MM.1S (cell line): ENCODE results near the gene MYO5C.

Experiments
- DNase-seq: peaks from one replicate; pipeline ENCODE4 v3.0.0-alpha.2; 2015
- H2AFZ ChIP-seq: fragments of 300-600 bp; sonication (generic); 2 replicates; pipeline ENCODE4 v1.6.0; 2016; ENCODE audit warnings: antibody characterized with exemption, low read length
- H3F3A ChIP-seq: fragments of 300-600 bp; sonication (generic); 2 replicates; pipeline ENCODE4 v1.6.1; 2016; ENCODE audit warnings: mild to moderate bottlenecking, antibody characterized with exemption, low read length, moderate library complexity, mixed read lengths; ENCODE audit not compliant: insufficient read depth
- H3K27ac ChIP-seq: fragments of 300-600 bp; sonication (generic); 2 replicates; pipeline ENCODE4 v1.5.1; 2016; ENCODE audit warnings: mild to moderate bottlenecking, low read length
- H3K27me3 ChIP-seq: fragments of 300-600 bp; sonication (generic); replicated peaks from 2 replicates; pipeline ENCODE4 v1.6.0; 2016; ENCODE audit warnings: low read length; ENCODE audit not compliant: insufficient read depth
- H3K36me3 ChIP-seq: fragments of 300-600 bp; sonication (generic); replicated peaks from 2 replicates; pipeline ENCODE4 v1.6.1; 2016; ENCODE audit warnings: mild to moderate bottlenecking, low read length, mixed read lengths; ENCODE audit not compliant: insufficient read depth
- H3K4me1 ChIP-seq: fragments of 300-600 bp; sonication (generic); 2 replicates; pipeline ENCODE4 v1.6.1; 2016; ENCODE audit warnings: low read length, mixed read lengths
- H3K4me2 ChIP-seq: fragments of 300-600 bp; sonication (generic); 2 replicates; pipeline ENCODE4 v1.6.0; 2016; ENCODE audit warnings: low read depth, low read length
- H3K4me3 ChIP-seq: fragments of 300-600 bp; sonication (generic); 2 replicates; pipeline ENCODE4 v1.5.1; 2016; ENCODE audit warnings: low read length, mixed read lengths
- H3K79me2 ChIP-seq: fragments of 300-600 bp; sonication (generic); 2 replicates; pipeline ENCODE4 v1.6.1; 2016; ENCODE audit warnings: mixed run types, low read length, mixed read lengths
- H3K9ac ChIP-seq: fragments of 300-600 bp; sonication (generic); 2 replicates; pipeline ENCODE4 v1.6.1; 2016; ENCODE audit warnings: low read length, mixed read lengths
- H3K9me2 ChIP-seq: fragments of 300-600 bp; sonication (generic); replicated peaks from 2 replicates; pipeline ENCODE4 v1.6.1; 2016; ENCODE audit warnings: mild to moderate bottlenecking, low read length, mixed read lengths; ENCODE audit not compliant: insufficient read depth
- H3K9me3 ChIP-seq: fragments of 300-600 bp; sonication (generic); replicated peaks from 2 replicates; pipeline ENCODE4 v1.6.1; 2016; ENCODE audit warnings: mild to moderate bottlenecking, low read length, mixed read lengths; ENCODE audit not compliant: insufficient read depth
- H4K20me1 ChIP-seq: fragments of 300-600 bp; sonication (generic); 2 replicates; pipeline ENCODE4 v1.6.1; 2016; ENCODE audit warnings: mild to moderate bottlenecking, low read length, moderate library complexity, mixed read lengths; ENCODE audit not compliant: insufficient read depth
- CTCF ChIP-seq: fragments of 300-600 bp; sonication (generic); IDR thresholded peaks from 2 replicates; pipeline ENCODE4 v1.5.1; 2016; ENCODE audit warnings: antibody characterized with exemption, low read length, mixed read lengths
- EZH2 ChIP-seq: fragments of 300-600 bp; sonication (generic); optimal IDR thresholded peaks from 2 replicates; pipeline ENCODE3; 2017; ENCODE audit warnings: low read depth, mild to moderate bottlenecking, antibody characterized with exemption, low read length, mixed read lengths
- EZH2phosphoT487 ChIP-seq: fragments of 300-600 bp; sonication (generic); IDR thresholded peaks from 2 replicates; pipeline ENCODE4 v1.6.1; 2018; ENCODE audit warnings: antibody characterized with exemption, low read length

The MYO5C gene

GRCh38 chr15:52336529-52336928 is 40.9 kb upstream of the MYO5C start:
- Histone ChIP-seq H4K20me1 (no peaks in the 10 kb centered on the region), H3K9me2 (no peaks in the 10 kb centered on the region), H3K27ac (no peak overlapping the region), H3K79me2 (peaks cover 10% of the 10 kb centered on the region; the same call in 1 of the 2 replicates), H3K4me2 (no peak overlapping the region), H3K36me3 (0 out of 2 replicates have a peak, but pooled peaks cover 4% of the 10 kb centered on the region), H3F3A (peaks cover 20% of the 10 kb centered on the region), H3K9me3 (no peaks in the 10 kb centered on the region), H3K4me3 (no peak overlapping the region), H2AFZ (no peak overlapping the region), H3K4me1 (peaks cover 28% of the 10 kb centered on the region), H3K9ac (no peak overlapping the region), H3K27me3 (no peaks in the 10 kb centered on the region)
- TF ChIP-seq EZH2phosphoT487, result no peak
- no peak for DNase-seq

GRCh38 chr15:52334491-52335160 is 39.0 kb upstream of the MYO5C start:
- H3K27ac ChIP-seq, result no peak overlapping the region

GRCh38 chr15:52331490-52332240 is 36.1 kb upstream of the MYO5C start:
- Histone ChIP-seq H3K36me3 (0 out of 2 replicates have a peak, but pooled peaks cover 4% of the 10 kb centered on the region), H4K20me1 (no peaks in the 10 kb centered on the region), H3K9ac (peak overlapping the region; percentile 36; the same call in 1 of the 2 replicates), H3K79me2 (peaks cover 12% of the 10 kb centered on the region; the same call in 1 of the 2 replicates), H2AFZ (0 out of 2 replicates have a peak overlapping the region, but pooled peaks have one; percentile 13), H3F3A (peaks cover 25% of the 10 kb centered on the region), H3K4me3 (no peak overlapping the region), H3K27me3 (no peaks in the 10 kb centered on the region), H3K9me3 (no peaks in the 10 kb centered on the region), H3K27ac (peak overlapping the region; percentile 58; the same call in 1 of the 2 replicates), H3K4me2 (peak overlapping the region; percentile 59), H3K4me1 (peaks cover 50% of the 10 kb centered on the region), H3K9me2 (no peaks in the 10 kb centered on the region)
- peak; percentile 92 for DNase-seq
- TF ChIP-seq CTCF (peak; percentile 67), EZH2 (no peak)

More at GRCh38 chr15:52334491-52335160, 39.0 kb upstream of the MYO5C start:
- no peak overlapping the region for H2AFZ ChIP-seq
- TF ChIP-seq CTCF (no peak), EZH2 (no peak), EZH2phosphoT487 (no peak)
- H3K79me2 ChIP-seq, result peaks cover 14% of the 10 kb centered on the region; the same call in 1 of the 2 replicates
- H3K9me2 ChIP-seq, result no peaks in the 10 kb centered on the region
- H4K20me1 ChIP-seq, result no peaks in the 10 kb centered on the region
- no peak overlapping the region for H3K4me2 ChIP-seq
- H3K9ac ChIP-seq, result no peak overlapping the region
- no peak overlapping the region for H3K4me3 ChIP-seq
- H3K36me3 ChIP-seq, result 0 out of 2 replicates have a peak, but pooled peaks cover 4% of the 10 kb centered on the region
- H3K9me3 ChIP-seq, result no peaks in the 10 kb centered on the region
- peaks cover 43% of the 10 kb centered on the region for H3K4me1 ChIP-seq
- H3K27me3 ChIP-seq, result no peaks in the 10 kb centered on the region
- H3F3A ChIP-seq, result peaks cover 28% of the 10 kb centered on the region
- no peak for DNase-seq
